K562 (cell line): ENCODE data around the gene CCDC15. TPM values are rescaled to one million over a fixed set of nuclear protein-coding genes. Genes with fewer than 3 reads are reported as not detected.

Source experiments
- ATAC-seq: fragments of 200-7000 bp; cut with Tn5 transposase; 3 replicates; pipeline ENCODE4 v1.9.1; 2020; ENCODE audit warnings: moderate library complexity
- BruUV-seq: library from RNA; stranded (reverse); fragments of 400-500 nt; replicated peaks from 2 replicates; lab custom pipeline; 2021; lab: Mats Ljungman, UMichigan
- CTCF ChIA-PET: fragments of 300-600 bp; formaldehyde crosslinking; extraction: SDS; loops from one replicate; lab custom pipeline; 2021; ENCODE audit warnings: low intra/inter-chr PET ratio; lab: Yijun Ruan, JAX
- POLR2A ChIA-PET: fragments of 300-600, 350-650 bp; sonication (Branson Sonifier 250); formaldehyde crosslinking; extraction: SDS; loops from one replicate; lab custom pipeline; 2021; ENCODE audit warnings: antibody characterized with exemption, inconsistent platforms; lab: Yijun Ruan, JAX
- DNase-seq, 4 experiments: peaks; one replicate each; pipeline versions ENCODE4 v3.0.0 to v3.0.0-alpha.2; 2011 to 2018; ENCODE audit warnings: low spot score in 3 of 4, mixed read lengths in 3 of 4; ENCODE audit errors: extremely low read depth in 1 of 4
- FAIRE-seq: peaks from 2 replicates; lab custom pipeline; 2011; peaks lifted over from hg19 to GRCh38; lab: Jason Lieb, UNC
- H2AFZ ChIP-seq: 2 replicates; pipeline ENCODE4 v1.6.0; 2011; ENCODE audit warnings: low read depth, low read length, control low read depth, inconsistent platforms
- H3K27ac ChIP-seq: fragments of 200-600 bp; 3 replicates; pipeline ENCODE4 v1.8.0; 2011; ENCODE audit warnings: low read depth, mild to moderate bottlenecking, control low read depth, inconsistent platforms, low read length, moderate library complexity, mixed read lengths; ENCODE audit errors: extremely low read depth
- H3K27me3 ChIP-seq, 2 experiments: fragments of 300-600 bp in 1 of 2; 2 replicates in 1 of 2; 3 replicates in 1 of 2; pipeline versions ENCODE4 v1.6.0 to v1.8.0; 2011; ENCODE audit warnings: inconsistent platforms in 2 of 2, low read length in 2 of 2, mild to moderate bottlenecking in 1 of 2, mixed read lengths in 1 of 2, moderate library complexity in 1 of 2; ENCODE audit not compliant: control insufficient read depth in 2 of 2, insufficient read depth in 2 of 2
- H3K36me3 ChIP-seq: fragments of 300-600 bp; 3 replicates; pipeline ENCODE4 v1.8.0; 2011; ENCODE audit warnings: mild to moderate bottlenecking, low read length, inconsistent platforms; ENCODE audit not compliant: control insufficient read depth, insufficient read depth
- H3K4me1 ChIP-seq, 2 experiments: fragments of 200-600 bp in 1 of 2; replicated peaks in 1 of 2; 2 replicates in 1 of 2; 3 replicates in 1 of 2; pipeline versions ENCODE4 v1.5.1 to v1.8.0; 2011; ENCODE audit warnings: inconsistent platforms in 2 of 2, low read length in 2 of 2, mild to moderate bottlenecking in 1 of 2, mixed read lengths in 1 of 2, moderate library complexity in 1 of 2; ENCODE audit not compliant: control insufficient read depth in 2 of 2, insufficient read depth in 2 of 2
- H3K4me2 ChIP-seq: 2 replicates; pipeline ENCODE4 v1.6.1; 2011; ENCODE audit warnings: low read length, control low read depth, inconsistent platforms, mixed read lengths; ENCODE audit not compliant: insufficient read depth
- H3K4me3 ChIP-seq: fragments of 200-600 bp; sonication (generic), shearing (Covaris generic); 2 replicates; pipeline ENCODE4 v1.5.1; 2016; ENCODE audit warnings: control low read depth, inconsistent platforms
- H3K79me2 ChIP-seq: fragments of 200-600 bp; 3 replicates; pipeline ENCODE4 v1.8.0; 2011; ENCODE audit warnings: low read length, inconsistent platforms; ENCODE audit not compliant: control insufficient read depth, insufficient read depth
- H3K9ac ChIP-seq, 2 experiments: 2 replicates each; pipeline versions ENCODE4 v1.6.0 to v1.6.1; 2011; ENCODE audit warnings: low read depth in 2 of 2, low read length in 2 of 2, control low read depth in 1 of 2, inconsistent platforms in 1 of 2, mild to moderate bottlenecking in 1 of 2, mixed read lengths in 1 of 2; ENCODE audit not compliant: insufficient read depth in 1 of 2
- H3K9me1 ChIP-seq: one replicate; pipeline ENCODE4 v1.6.0; 2011; ENCODE audit warnings: inconsistent platforms, mild to moderate bottlenecking, low read length, moderate library complexity; ENCODE audit not compliant: control insufficient read depth, insufficient read depth
- H3K9me3 ChIP-seq: replicated peaks from 2 replicates; pipeline ENCODE4 v1.5.1; 2011; ENCODE audit warnings: low read depth, low read length, inconsistent platforms; ENCODE audit not compliant: control insufficient read depth, insufficient read depth
- H4K20me1 ChIP-seq: replicated peaks from 2 replicates; pipeline ENCODE4 v1.6.1; 2011; ENCODE audit warnings: low read length, inconsistent platforms, mixed read lengths; ENCODE audit not compliant: control insufficient read depth, insufficient read depth
- DIDO1 ChIP-seq: fragments of 450-650 bp; IDR thresholded peaks from 2 replicates; pipeline ENCODE4 v1.6.1; 2016; ENCODE audit warnings: low read depth, missing biosample characterization, missing genetic modification characterization
- HDAC3 ChIP-seq: fragments of 450-650 bp; IDR thresholded peaks from 2 replicates; pipeline ENCODE4 v1.6.1; 2018; ENCODE audit warnings: borderline replicate concordance, mild to moderate bottlenecking, moderate library complexity; ENCODE audit not compliant: partially characterized antibody
- IRF2 ChIP-seq: sonication (generic); formaldehyde crosslinking; IDR thresholded peaks from 2 replicates; pipeline ENCODE4 v1.8.1; 2022; ENCODE audit warnings: mild to moderate bottlenecking, missing genetic modification reagents
- JUN ChIP-seq, 2 experiments: sonication (generic) in 1 of 2; formaldehyde crosslinking in 1 of 2; IDR thresholded peaks; 2 replicates each; pipeline versions ENCODE4 v1.6.1 to v1.8.0; 2012 to 2022; ENCODE audit warnings: borderline replicate concordance in 2 of 2, mild to moderate bottlenecking in 2 of 2, improper control_type of control experiment in 1 of 2, low read depth in 1 of 2, low read length in 1 of 2, missing genetic modification reagents in 1 of 2
- SIN3A ChIP-seq, 2 experiments: fragments of 150-350 bp in 1 of 2; IDR thresholded peaks; 2 replicates each; pipeline ENCODE4 v1.6.1; 2011 to 2016; ENCODE audit warnings: borderline replicate concordance in 2 of 2, low read depth in 2 of 2, low read length in 2 of 2, mild to moderate bottlenecking in 2 of 2, moderate library complexity in 2 of 2; ENCODE audit not compliant: control insufficient read depth in 1 of 2
- STAT5A ChIP-seq: IDR thresholded peaks from 2 replicates; pipeline ENCODE4 v1.6.1; 2012; ENCODE audit warnings: low read length, inconsistent platforms, borderline replicate concordance
- SUPT5H ChIP-seq: fragments of 450-650 bp; IDR thresholded peaks from 2 replicates; pipeline ENCODE4 v1.6.1; 2016
- U2AF2 ChIP-seq: fragments of 200-400 bp; formaldehyde crosslinking; optimal IDR thresholded peaks from 2 replicates; pipeline ENCODE3; 2017; ENCODE audit warnings: low read depth, mild to moderate bottlenecking, low read length
- WHSC1 ChIP-seq: IDR thresholded peaks from one replicate; pipeline ENCODE4 v1.6.1; 2012; ENCODE audit warnings: low read length, control low read depth, inconsistent platforms
- ZC3H11A ChIP-seq: IDR thresholded peaks from 2 replicates; pipeline ENCODE4 v1.6.1; 2012; ENCODE audit warnings: low read depth, low read length, improper control_type of control experiment
- ZKSCAN3 ChIP-seq: fragments of 250-450 bp; sonication (Bioruptor Pico); IDR thresholded peaks from 2 replicates; pipeline ENCODE4 v1.4.0; 2020
- ZNF12 ChIP-seq: sonication (generic); formaldehyde crosslinking; IDR thresholded peaks from 2 replicates; pipeline ENCODE4 v1.4.0; 2020; ENCODE audit warnings: mild to moderate bottlenecking, missing genetic modification reagents
- ZNF217 ChIP-seq: sonication (generic); formaldehyde crosslinking; IDR thresholded peaks from 2 replicates; pipeline ENCODE4 v1.8.0; 2022; ENCODE audit warnings: mild to moderate bottlenecking, missing genetic modification reagents
- ZNF507 ChIP-seq: conservative IDR thresholded peaks from 2 replicates; pipeline ENCODE4 v1.6.1; 2017; ENCODE audit warnings: missing genetic modification characterization, missing compliant biosample characterization
- WGBS: fragments of 100-300 bp; shearing (Covaris generic); methylation state at CpG from one replicate; pipeline ENCODE4 v1.1.6; 2016; ENCODE audit warnings: low coverage, mixed read lengths; ENCODE audit not compliant: insufficient coverage; ENCODE audit errors: missing lambda C conversion rate; 5-methylcytosine and 5-hydroxymethylcytosine counted together
- in situ Hi-C: fragments of 300-500 bp; cut with MboI; formaldehyde crosslinking; loops from 4 replicates; pipeline ENCODE4 v1.15.0; 2018; ENCODE audit warnings: inconsistent platforms, mixed read lengths
- intact Hi-C: fragments of 100-400 bp; cut with micrococcal nuclease; formaldehyde crosslinking; loops from 2 replicates; pipeline ENCODE4 v1.14.2; 2022
- polyA plus RNA-seq, 8 experiments: library from polyadenylated mRNA; depleted of rRNA in 4 of 8; stranded (reverse) in 5 of 8; unstranded in 3 of 8; fragments of >200 nt; fragmentation: Nextera tagmentation in 2 of 8; fragmentation: Illumina TruSeq in 1 of 8; extraction: Ambion mirVana in 2 of 8; extraction: Trizol in 1 of 8; gene quantifications; 2 replicates each; pipeline versions ENCODE4 v1.2.1 to v1.2.3, GENCODE V29; 2011 to 2014; ENCODE audit warnings: inconsistent platforms in 1 of 8, missing spikeins in 1 of 8
- total RNA-seq, 7 experiments: library from RNA; depleted of rRNA in 6 of 7; stranded (reverse); fragments of >200 nt in 6 of 7; fragmentation: Illumina TruSeq in 2 of 7; extraction: Trizol in 2 of 7; gene quantifications; 2 replicates each; pipeline versions ENCODE4 v1.2.1 to v1.2.3, GENCODE V29; 2011 to 2021; ENCODE audit warnings: low replicate concordance in 1 of 7
- TF ChIP-seq, protein P1 (sequence below): sonication (generic); formaldehyde crosslinking; IDR thresholded peaks from 2 replicates; pipeline ENCODE4 v1.8.0; 2022; ENCODE audit warnings: mild to moderate bottlenecking, missing genetic modification reagents
- TF ChIP-seq, protein P2 (sequence below): sonication (generic); formaldehyde crosslinking; IDR thresholded peaks from 2 replicates; pipeline ENCODE4 v1.8.0; 2023; ENCODE audit warnings: mild to moderate bottlenecking, missing genetic modification reagents

CCDC15 gene
- total and polyA plus RNA-seq, 9 of the 15 experiments (the other 6 are each of a cell fraction or from before 2014, with no cell fraction given), result 1.9 to 9.2 (median 3.9) TPM

DNA sequence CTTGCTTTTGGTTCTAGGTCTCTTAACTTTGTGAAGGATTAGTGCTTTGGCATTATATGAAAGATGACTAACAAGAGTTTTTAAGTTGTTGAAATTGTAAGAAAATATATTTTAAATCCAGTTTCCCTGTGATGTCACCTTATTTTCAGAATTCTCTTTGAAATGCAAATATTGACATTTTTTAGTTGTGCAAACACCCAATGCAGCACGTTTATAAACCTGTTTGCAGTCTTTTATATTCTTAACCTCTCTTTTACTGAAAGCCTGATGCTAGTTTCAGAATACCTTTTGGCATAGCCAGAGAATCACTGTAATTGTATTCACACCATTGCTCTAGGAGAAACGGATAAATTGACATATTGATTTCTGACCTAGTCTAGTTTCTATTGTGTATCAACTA lies 66.3 kb downstream of the CCDC15 start:
- no peaks in the 10 kb centered on the region for H3K4me1 ChIP-seq
- CTCF ChIA-PET, result no interaction called here
- H3K36me3 ChIP-seq, result no peaks in the 10 kb centered on the region
- H3K9me3 ChIP-seq, result no peaks in the 10 kb centered on the region
- no peak for DNase-seq
- no peak overlapping the region for H3K27ac ChIP-seq
- FAIRE-seq, result no peak
- H3K9ac ChIP-seq, result no peak overlapping the region
- BruUV-seq, result no TSS peak
- no peak overlapping the region for H3K4me3 ChIP-seq
- H3K9me1 ChIP-seq, result no peaks in the 10 kb centered on the region
- no peaks in the 10 kb centered on the region for H3K79me2 ChIP-seq
- H4K20me1 ChIP-seq, result no peaks in the 10 kb centered on the region
- ATAC-seq, result no peak
- no peaks in the 10 kb centered on the region for H3K27me3 ChIP-seq
- in situ Hi-C loops, result no loop called here
- intact Hi-C loops, result no loop called here
- H2AFZ ChIP-seq, result no peak overlapping the region
- WGBS, result 18% methylated on average over 2 of the region's 2 CpGs
- POLR2A ChIA-PET, result no interaction called here
- TF ChIP-seq JUN (IDR thresholded peaks at IDR 0.05; ENCODE audit: borderline replicate concordance, low read depth, low read length), result no peak
- no peak for TF ChIP-seq JUN (CRISPR knock-in tag; IDR thresholded peaks at IDR 0.05; ENCODE audit: borderline replicate concordance)
- no peak for TF ChIP-seq WHSC1
- no peak for TF ChIP-seq ZNF217
- TF ChIP-seq ZNF12 (CRISPR knock-in tag), result no peak
- TF ChIP-seq ZKSCAN3, result no peak
- no peak for TF ChIP-seq SUPT5H
- no peak overlapping the region for H3K4me2 ChIP-seq

DNA sequence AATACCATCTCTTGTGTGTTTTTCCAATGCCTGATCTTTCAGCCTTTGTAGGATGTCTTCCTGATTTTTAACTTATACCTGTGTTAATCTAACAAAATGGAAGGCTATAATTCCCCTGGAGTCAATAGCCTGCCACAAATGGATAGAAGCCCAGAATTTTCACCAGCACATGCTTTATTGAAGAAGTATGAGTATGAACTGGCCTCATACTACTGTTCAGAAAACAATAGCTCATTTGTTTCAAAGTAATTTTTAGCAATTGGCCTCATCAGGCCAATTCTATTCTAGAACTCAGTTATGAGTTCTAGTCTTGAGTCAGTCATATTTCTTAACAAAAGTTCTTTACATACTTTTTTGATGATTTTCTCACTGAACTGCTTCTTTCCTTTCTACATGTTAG lies 68.5 kb downstream of the CCDC15 start:
- CTCF ChIA-PET, result no interaction called here
- POLR2A ChIA-PET, result interaction anchor here (1.1 kb wide), 1 partner anchor 48 kb away, joined by 3 read pairs; no protein-coding TSS in a partner anchor
- H2AFZ ChIP-seq, result no peak overlapping the region
- H3K9me3 ChIP-seq, result no peaks in the 10 kb centered on the region
- in situ Hi-C loops, result no loop called here
- no peak for DNase-seq
- no peaks in the 10 kb centered on the region for H3K9me1 ChIP-seq
- ATAC-seq, result no peak
- no peak overlapping the region for H3K9ac ChIP-seq
- no peaks in the 10 kb centered on the region for H3K27me3 ChIP-seq
- no peaks in the 10 kb centered on the region for H4K20me1 ChIP-seq
- FAIRE-seq, result no peak
- no peaks in the 10 kb centered on the region for H3K4me1 ChIP-seq
- no peak overlapping the region for H3K4me3 ChIP-seq
- no peaks in the 10 kb centered on the region for H3K79me2 ChIP-seq
- no TSS peak for BruUV-seq
- H3K4me2 ChIP-seq, result no peak overlapping the region
- H3K27ac ChIP-seq, result no peak overlapping the region
- no peaks in the 10 kb centered on the region for H3K36me3 ChIP-seq
- intact Hi-C loops, result no loop called here
- no peak for TF ChIP-seq U2AF2
- no peak for TF ChIP-seq HDAC3
- no peak for TF ChIP-seq ZNF507 (tag)
- TF ChIP-seq, protein P1, sequence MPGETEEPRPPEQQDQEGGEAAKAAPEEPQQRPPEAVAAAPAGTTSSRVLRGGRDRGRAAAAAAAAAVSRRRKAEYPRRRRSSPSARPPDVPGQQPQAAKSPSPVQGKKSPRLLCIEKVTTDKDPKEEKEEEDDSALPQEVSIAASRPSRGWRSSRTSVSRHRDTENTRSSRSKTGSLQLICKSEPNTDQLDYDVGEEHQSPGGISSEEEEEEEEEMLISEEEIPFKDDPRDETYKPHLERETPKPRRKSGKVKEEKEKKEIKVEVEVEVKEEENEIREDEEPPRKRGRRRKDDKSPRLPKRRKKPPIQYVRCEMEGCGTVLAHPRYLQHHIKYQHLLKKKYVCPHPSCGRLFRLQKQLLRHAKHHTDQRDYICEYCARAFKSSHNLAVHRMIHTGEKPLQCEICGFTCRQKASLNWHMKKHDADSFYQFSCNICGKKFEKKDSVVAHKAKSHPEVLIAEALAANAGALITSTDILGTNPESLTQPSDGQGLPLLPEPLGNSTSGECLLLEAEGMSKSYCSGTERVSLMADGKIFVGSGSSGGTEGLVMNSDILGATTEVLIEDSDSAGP, result no peak
- TF ChIP-seq, protein P2, sequence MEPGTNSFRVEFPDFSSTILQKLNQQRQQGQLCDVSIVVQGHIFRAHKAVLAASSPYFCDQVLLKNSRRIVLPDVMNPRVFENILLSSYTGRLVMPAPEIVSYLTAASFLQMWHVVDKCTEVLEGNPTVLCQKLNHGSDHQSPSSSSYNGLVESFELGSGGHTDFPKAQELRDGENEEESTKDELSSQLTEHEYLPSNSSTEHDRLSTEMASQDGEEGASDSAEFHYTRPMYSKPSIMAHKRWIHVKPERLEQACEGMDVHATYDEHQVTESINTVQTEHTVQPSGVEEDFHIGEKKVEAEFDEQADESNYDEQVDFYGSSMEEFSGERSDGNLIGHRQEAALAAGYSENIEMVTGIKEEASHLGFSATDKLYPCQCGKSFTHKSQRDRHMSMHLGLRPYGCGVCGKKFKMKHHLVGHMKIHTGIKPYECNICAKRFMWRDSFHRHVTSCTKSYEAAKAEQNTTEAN, result no peak
- no peak for TF ChIP-seq SIN3A (IDR thresholded peaks at IDR 0.05; ENCODE audit: borderline replicate concordance in 2 of 2, control insufficient read depth in 1 of 2, low read depth in 2 of 2, low read length in 2 of 2)
- no peak for TF ChIP-seq STAT5A
- no peak for TF ChIP-seq IRF2
- TF ChIP-seq ZC3H11A, result no peak
- TF ChIP-seq DIDO1, result no peak
